Stimulated activated naive CD8-positive, alpha-beta T cell treated with anti-CD3 and anti-CD28 coated beads, Interleukin-15, amount 100 ng/mL, for 72 hours (primary cell): ENCODE data around the gene RABIF.
"Not testable (repeated sequence)": the region's sequence is repeated elsewhere in the genome, so short reads cannot be mapped to it uniquely, and the experiment has no call there.

Source experiments
- ATAC-seq: fragments of 150-1000 bp; cut with Tn5 transposase; 2 replicates; pipeline ENCODE4 v1.10.0; 2021; ENCODE audit warnings: mild to moderate bottlenecking, moderate library complexity
- DNase-seq, 2 donors: peaks; one replicate each; pipeline ENCODE4 v3.0.0; 2021 to 2022
- H3K27ac Mint-ChIP-seq, 2 donors: one replicate each; pipeline ENCODE4 v1.8.0; 2022; ENCODE audit warnings: mild to moderate bottlenecking in 2 of 2, mixed read lengths in 2 of 2, moderate library complexity in 2 of 2
- H3K27me3 Mint-ChIP-seq: one replicate; pipeline ENCODE4 v1.8.0; 2022; ENCODE audit warnings: mixed read lengths
- H3K4me1 Mint-ChIP-seq: one replicate; pipeline ENCODE4 v1.8.0; 2022; ENCODE audit warnings: mild to moderate bottlenecking, mixed read lengths
- H3K4me3 Mint-ChIP-seq, 2 donors: one replicate each; pipeline ENCODE4 v1.8.0; 2022; ENCODE audit warnings: mild to moderate bottlenecking in 2 of 2, mixed read lengths in 2 of 2, moderate library complexity in 1 of 2
- H3K9me3 Mint-ChIP-seq, 2 donors: one replicate each; pipeline ENCODE4 v1.8.0; 2022; ENCODE audit warnings: mixed read lengths in 2 of 2

Gene RABIF

GRCh38 chr1:202888531-202889360 lies at the start of gene RABIF:
Gene RABIF, minus strand, starts transcription at chr1:202889149. Its CDS starts 51 bp downstream, at chr1:202889098.
- Mint-ChIP-seq H3K9me3 (no peaks in the 10 kb centered on the region), H3K4me3 (peak within 1 kb of the TSS; percentile 87 to 89), H3K27ac (peak within 1 kb of the TSS; percentile 94 to 95), H3K4me1 (peaks cover 13% of the 10 kb centered on the region), H3K27me3 (no peaks in the 10 kb centered on the region)
- peak; percentile 94 for ATAC-seq
- DNase-seq = peak; percentile 97 to 98

GRCh38 chr1:202938287-202938925 lies 49.5 kb upstream of the RABIF start:
- ATAC-seq (no peak), DNase-seq (no peak)
- Mint-ChIP-seq H3K9me3 (no peaks in the 10 kb centered on the region), H3K27ac (no peak overlapping the region), H3K27me3 (peaks cover 13% of the 10 kb centered on the region), H3K4me1 (peaks cover 6% of the 10 kb centered on the region), H3K4me3 (no peak overlapping the region)

GRCh38 chr1:202936409-202936808 lies 47.5 kb upstream of the RABIF start:
- peaks cover 16% of the 10 kb centered on the region for H3K27me3 Mint-ChIP-seq
- not testable (repeated sequence) for DNase-seq, H3K9me3 Mint-ChIP-seq, ATAC-seq, H3K4me1 Mint-ChIP-seq, H3K27ac Mint-ChIP-seq, H3K4me3 Mint-ChIP-seq

- peaks cover 20% of the 10 kb centered on the region for H3K27me3 Mint-ChIP-seq
- no peaks in the 10 kb centered on the region for H3K9me3 Mint-ChIP-seq
- H3K4me3 Mint-ChIP-seq = no peak overlapping the region
- H3K27ac Mint-ChIP-seq = no peak overlapping the region
- H3K4me1 Mint-ChIP-seq = peaks cover 6% of the 10 kb centered on the region
- no peak for DNase-seq
- ATAC-seq = no peak
These were observed 46.9 kb upstream of the RABIF start for GRCh38 chr1:202935844-202936243.

GRCh38 chr1:202934755-202935154 lies 45.8 kb upstream of the RABIF start:
- Mint-ChIP-seq H3K27ac (no peak overlapping the region), H3K4me1 (peaks cover 6% of the 10 kb centered on the region), H3K9me3 (no peaks in the 10 kb centered on the region), H3K27me3 (peaks cover 24% of the 10 kb centered on the region), H3K4me3 (no peak overlapping the region)
- ATAC-seq = no peak
- DNase-seq = no peak

GRCh38 chr1:202932476-202932875 lies 43.5 kb upstream of the RABIF start:
- H3K27me3 Mint-ChIP-seq = peaks cover 24% of the 10 kb centered on the region
- no peak overlapping the region for H3K27ac Mint-ChIP-seq
- H3K4me1 Mint-ChIP-seq = peaks cover 6% of the 10 kb centered on the region
- DNase-seq (no peak), ATAC-seq (no peak)
- no peaks in the 10 kb centered on the region for H3K9me3 Mint-ChIP-seq
- H3K4me3 Mint-ChIP-seq = no peak overlapping the region

- peak within 1 kb of the TSS; percentile 86 to 90 for H3K4me3 Mint-ChIP-seq
- DNase-seq = peak; percentile 95
- H3K27ac Mint-ChIP-seq = peak within 1 kb of the TSS; percentile 96 to 97
- H3K27me3 Mint-ChIP-seq = peaks cover 9% of the 10 kb centered on the region
- H3K9me3 Mint-ChIP-seq = no peaks in the 10 kb centered on the region
- H3K4me1 Mint-ChIP-seq = peaks cover 44% of the 10 kb centered on the region
- peak; percentile 97 for ATAC-seq
These were observed 37.9 kb upstream of the RABIF start, which contains the start of gene KLHL12 for GRCh38 chr1:202926581-202927491. Gene KLHL12, minus strand, starts transcription at chr1:202927234. Its CDS starts 2,072 bp downstream, at chr1:202925162.

GRCh38 chr1:202923533-202923932 lies 34.6 kb upstream of the RABIF start:
- no peak overlapping the region for H3K27ac Mint-ChIP-seq
- peaks cover 44% of the 10 kb centered on the region for H3K4me1 Mint-ChIP-seq
- DNase-seq (no peak), ATAC-seq (no peak)
- no peaks in the 10 kb centered on the region for H3K27me3 Mint-ChIP-seq
- no peaks in the 10 kb centered on the region for H3K9me3 Mint-ChIP-seq
- no peak overlapping the region for H3K4me3 Mint-ChIP-seq

GRCh38 chr1:202919615-202920014 lies 30.7 kb upstream of the RABIF start:
- peaks cover 26% of the 10 kb centered on the region for H3K4me1 Mint-ChIP-seq
- H3K27ac Mint-ChIP-seq = no peak overlapping the region
- ATAC-seq (no peak), DNase-seq (no peak)
- H3K4me3 Mint-ChIP-seq = no peak overlapping the region
- no peaks in the 10 kb centered on the region for H3K9me3 Mint-ChIP-seq
- H3K27me3 Mint-ChIP-seq = no peaks in the 10 kb centered on the region

- ATAC-seq = no peak
- DNase-seq = no peak
- Mint-ChIP-seq H3K4me3 (no peak overlapping the region), H3K9me3 (no peaks in the 10 kb centered on the region), H3K27ac (no peak overlapping the region), H3K4me1 (peaks cover 19% of the 10 kb centered on the region), H3K27me3 (no peaks in the 10 kb centered on the region)
These were observed 26.2 kb upstream of the RABIF start for GRCh38 chr1:202915146-202915545.

- H3K27me3 Mint-ChIP-seq, H3K4me3 Mint-ChIP-seq, ATAC-seq, H3K9me3 Mint-ChIP-seq: not testable (repeated sequence)
- Mint-ChIP-seq H3K27ac (peak overlapping the region; percentile 20 to 90), H3K4me1 (peaks cover 19% of the 10 kb centered on the region)
- peak in 1 of 2 donors; percentile 14 for DNase-seq
These were observed 23.5 kb upstream of the RABIF start for GRCh38 chr1:202912476-202912875.

- Mint-ChIP-seq H3K9me3 (no peaks in the 10 kb centered on the region), H3K27me3 (no peaks in the 10 kb centered on the region), H3K4me3 (no peak overlapping the region), H3K27ac (no peak overlapping the region), H3K4me1 (peaks cover 19% of the 10 kb centered on the region)
- ATAC-seq (no peak), DNase-seq (no peak)
These were observed 20.5 kb upstream of the RABIF start for GRCh38 chr1:202909494-202909893.

GRCh38 chr1:202908998-202909397 lies 20.0 kb upstream of the RABIF start:
- Mint-ChIP-seq H3K4me3 (no peak overlapping the region), H3K4me1 (peaks cover 19% of the 10 kb centered on the region), H3K27me3 (no peaks in the 10 kb centered on the region), H3K9me3 (no peaks in the 10 kb centered on the region), H3K27ac (no peak overlapping the region)
- no peak for DNase-seq
- no peak for ATAC-seq

GRCh38 chr1:202905331-202905730 lies 16.4 kb upstream of the RABIF start:
- ATAC-seq (no peak), DNase-seq (no peak)
- Mint-ChIP-seq H3K4me3 (no peak overlapping the region), H3K4me1 (no peaks in the 10 kb centered on the region), H3K9me3 (no peaks in the 10 kb centered on the region), H3K27me3 (no peaks in the 10 kb centered on the region), H3K27ac (no peak overlapping the region)

- not testable (repeated sequence) for H3K9me3 Mint-ChIP-seq, DNase-seq, H3K4me3 Mint-ChIP-seq, H3K27me3 Mint-ChIP-seq, ATAC-seq, H3K4me1 Mint-ChIP-seq, H3K27ac Mint-ChIP-seq
These were observed 14.9 kb upstream of the RABIF start for GRCh38 chr1:202903808-202904207.
